HG03045 (cell line): ENCODE measurements around the gene HES7.

ENCODE experiments used
- ATAC-seq: cut with Tn5 transposase; IDR thresholded peaks from one replicate; pipeline ENCODE4 v1.9.1; 2021; ENCODE audit warnings: mild to moderate bottlenecking, moderate library complexity; ENCODE audit not compliant: unreplicated experiment

HES7 gene

GRCh38 chr17:8143581-8144400, 19.9 kb upstream of the HES7 start:
- ATAC-seq: no peak

GRCh38 chr17:8142887-8143580, 19.1 kb upstream of the HES7 start:
- ATAC-seq: no peak

- ATAC-seq: no peak
Observed at GRCh38 chr17:8142158-8142886, 18.4 kb upstream of the HES7 start.

GRCh38 chr17:8141741-8142140, 17.8 kb upstream of the HES7 start:
- ATAC-seq: no peak

GRCh38 chr17:8141045-8141444, 17.1 kb upstream of the HES7 start:
- ATAC-seq: no peak

- ATAC-seq: no peak
Observed at GRCh38 chr17:8140065-8141029, 16.4 kb upstream of the HES7 start.

GRCh38 chr17:8138672-8139371, 14.9 kb upstream of the HES7 start:
- peak; percentile 79 for ATAC-seq

GRCh38 chr17:8138374-8138671, 14.4 kb upstream of the HES7 start:
- ATAC-seq: no peak

- ATAC-seq: no peak
Observed at GRCh38 chr17:8137645-8138373, 13.9 kb upstream of the HES7 start.

GRCh38 chr17:8133941-8134340, 10.0 kb upstream of the HES7 start:
- ATAC-seq: no peak

- ATAC-seq: no peak
Observed at GRCh38 chr17:8133399-8133798, 9.5 kb upstream of the HES7 start.

GRCh38 chr17:8131844-8132441, 8.0 kb upstream of the HES7 start:
- ATAC-seq: no peak

GRCh38 chr17:8128125-8128784, 4.3 kb upstream of the HES7 start:
- ATAC-seq: no peak

- ATAC-seq: no peak
Observed at GRCh38 chr17:8126491-8127066, 2.7 kb upstream of the HES7 start.

- ATAC-seq: no peak
Observed at GRCh38 chr17:8125947-8126490, 2.1 kb upstream of the HES7 start.

- ATAC-seq: no peak
Observed at GRCh38 chr17:8125154-8125946, 1.4 kb upstream of the HES7 start.
